ENCODE data around the gene ZNF275.
"Not testable (repeated sequence)": the region's sequence is repeated elsewhere in the genome, so short reads cannot be mapped to it uniquely, and the experiment has no call there.

Gene ZNF275

DNA sequence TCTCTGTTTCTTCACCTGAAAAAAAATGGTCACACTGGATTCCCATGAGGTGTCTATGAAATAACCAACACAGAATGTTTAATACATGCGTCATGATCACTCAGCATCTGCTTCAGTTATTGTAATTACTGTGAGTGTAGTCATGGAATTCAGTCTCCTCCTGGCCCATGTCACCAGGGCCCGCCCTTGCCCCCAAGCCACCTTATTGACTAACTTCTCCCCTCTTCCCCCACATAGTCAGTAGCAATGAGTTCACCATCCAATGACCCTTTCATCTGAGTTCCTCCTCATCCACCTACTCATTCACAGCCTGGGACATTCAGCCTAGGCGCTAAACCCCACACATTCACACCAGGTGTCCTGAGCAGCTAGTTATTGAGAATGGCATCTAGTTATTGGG is 28.0 kb upstream of the ZNF275 start:
- H3K9ac ChIP-seq (ENCODE audit: low read depth, low read length) = no peak overlapping the region
- H3K9me3 ChIP-seq (ENCODE audit: insufficient read depth, low read depth, low read length) = no peaks in the 10 kb centered on the region
- no peaks in the 10 kb centered on the region for H3K27me3 ChIP-seq (ENCODE audit: insufficient read depth, low read length)
- no peak overlapping the region for H3K27ac ChIP-seq (ENCODE audit: low read length)
- H3K4me1 ChIP-seq (ENCODE audit: insufficient read depth, low read length) = no peaks in the 10 kb centered on the region
- no peaks in the 10 kb centered on the region for H3K36me3 ChIP-seq (ENCODE audit: insufficient read depth, low read depth, low read length)
- H3K4me3 ChIP-seq (ENCODE audit: low read length) = no peak overlapping the region

DNA sequence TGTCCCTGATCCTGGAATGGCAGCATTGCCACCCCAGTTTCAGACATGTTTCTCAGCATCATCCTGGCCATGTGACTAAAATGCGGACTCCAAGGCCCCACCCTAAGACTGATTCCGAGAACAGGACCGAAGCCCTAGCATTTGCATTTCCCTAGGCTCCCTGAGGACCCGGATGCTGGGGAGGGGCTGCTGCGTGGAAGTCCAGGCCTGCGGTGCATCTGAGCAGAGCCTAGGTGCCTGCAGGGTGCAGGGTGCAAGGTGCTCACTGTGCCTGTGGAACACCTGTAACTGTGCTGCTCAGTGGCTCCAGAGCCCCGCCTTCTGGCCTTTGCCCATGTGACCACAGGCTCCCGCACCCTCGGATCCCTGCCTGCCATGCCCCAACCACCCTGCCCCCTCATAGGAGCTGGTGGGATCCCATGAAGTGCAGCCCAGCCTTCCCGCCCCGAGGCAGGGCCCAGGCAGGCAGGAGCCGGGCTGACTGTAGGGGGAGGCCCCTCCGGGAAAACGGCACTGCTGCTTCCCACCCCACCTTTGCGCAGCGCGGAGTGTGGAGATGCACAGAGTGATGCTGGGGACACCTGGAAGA is 27.3 kb upstream of the ZNF275 start:
- Histone ChIP-seq H3K9me3 (ENCODE audit: insufficient read depth, low read depth, low read length) (no peaks in the 10 kb centered on the region), H3K9ac (ENCODE audit: low read depth, low read length) (no peak overlapping the region), H3K27ac (ENCODE audit: low read length) (no peak overlapping the region), H3K4me3 (ENCODE audit: low read length) (no peak overlapping the region), H3K4me1 (ENCODE audit: insufficient read depth, low read length) (no peaks in the 10 kb centered on the region), H3K27me3 (ENCODE audit: insufficient read depth, low read length) (no peaks in the 10 kb centered on the region), H3K36me3 (ENCODE audit: insufficient read depth, low read depth, low read length) (no peaks in the 10 kb centered on the region)

DNA sequence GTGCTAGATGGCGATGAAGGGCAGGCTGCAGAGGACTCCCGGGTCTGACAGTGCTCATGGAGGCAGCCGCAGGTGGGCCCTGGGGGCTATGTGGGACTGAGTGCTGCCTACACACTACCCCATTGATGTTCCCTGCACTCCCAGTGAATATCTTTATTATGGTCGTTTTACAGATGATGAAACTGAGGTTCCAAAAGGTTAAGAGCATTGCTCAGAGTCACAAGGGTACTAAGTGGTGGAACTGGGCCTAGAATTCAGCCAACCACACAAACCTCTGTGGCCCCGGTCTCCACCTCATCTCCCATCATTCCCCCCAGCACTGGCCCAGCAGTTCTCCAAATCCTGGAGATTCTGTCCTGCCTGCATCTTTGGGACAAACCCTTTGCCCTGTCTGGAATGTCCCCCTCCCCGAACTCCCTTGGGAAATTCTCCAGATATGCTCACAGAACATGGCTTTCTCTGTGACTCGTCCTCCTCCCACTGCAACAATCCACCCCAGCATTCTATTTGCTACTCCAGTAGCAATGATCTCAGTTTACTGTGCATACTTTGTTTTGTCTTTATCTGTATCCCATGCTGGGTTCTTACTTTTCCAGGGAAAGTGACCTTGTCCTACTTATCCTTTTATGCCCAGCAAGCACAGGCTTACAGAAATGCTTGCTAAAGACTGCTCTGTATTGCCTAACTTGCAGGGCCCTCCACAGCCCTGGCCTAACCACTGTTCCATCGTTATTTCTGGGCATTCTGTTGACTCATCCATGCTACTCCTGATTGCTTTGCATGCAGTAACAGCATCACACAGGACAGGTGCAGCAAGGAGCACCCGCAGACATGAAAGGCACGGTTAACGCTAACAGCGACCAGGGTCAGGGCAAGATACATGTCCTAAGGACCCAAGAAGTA is 26.4 kb upstream of the ZNF275 start:
- H3K9ac ChIP-seq (ENCODE audit: low read depth, low read length) = no peak overlapping the region
- no peaks in the 10 kb centered on the region for H3K27me3 ChIP-seq (ENCODE audit: insufficient read depth, low read length)
- no peak overlapping the region for H3K4me3 ChIP-seq (ENCODE audit: low read length)
- no peaks in the 10 kb centered on the region for H3K9me3 ChIP-seq (ENCODE audit: insufficient read depth, low read depth, low read length)
- H3K36me3 ChIP-seq (ENCODE audit: insufficient read depth, low read depth, low read length) = no peaks in the 10 kb centered on the region
- H3K4me1 ChIP-seq (ENCODE audit: insufficient read depth, low read length) = no peaks in the 10 kb centered on the region
- H3K27ac ChIP-seq (ENCODE audit: low read length) = no peak overlapping the region

DNA sequence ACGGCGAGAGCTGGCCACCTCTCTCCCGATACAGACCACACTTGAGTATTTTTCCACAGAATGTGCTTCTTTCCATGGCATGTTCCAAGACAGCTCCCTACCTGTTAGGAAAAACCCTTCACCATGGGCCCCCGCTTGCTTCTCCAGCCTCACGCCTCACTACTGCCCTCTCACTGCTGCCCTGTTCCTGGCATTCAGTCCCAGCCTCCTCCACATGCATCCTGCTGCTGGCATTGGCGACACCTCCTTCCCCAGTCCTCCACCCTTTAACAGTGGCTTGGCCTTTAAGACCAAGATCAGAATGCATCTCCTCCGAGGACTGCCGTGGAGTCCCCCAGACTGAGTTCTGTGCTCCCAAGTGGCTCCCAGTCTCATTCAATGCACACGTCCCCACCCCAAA is 23.1 kb upstream of the ZNF275 start:
- no peaks in the 10 kb centered on the region for H3K27me3 ChIP-seq (ENCODE audit: insufficient read depth, low read length)
- no peak overlapping the region for H3K27ac ChIP-seq (ENCODE audit: low read length)
- no peaks in the 10 kb centered on the region for H3K4me1 ChIP-seq (ENCODE audit: insufficient read depth, low read length)
- no peak overlapping the region for H3K4me3 ChIP-seq (ENCODE audit: low read length)
- H3K9ac ChIP-seq (ENCODE audit: low read depth, low read length) = no peak overlapping the region
- H3K36me3 ChIP-seq (ENCODE audit: insufficient read depth, low read depth, low read length) = no peaks in the 10 kb centered on the region
- H3K9me3 ChIP-seq (ENCODE audit: insufficient read depth, low read depth, low read length) = no peaks in the 10 kb centered on the region

DNA sequence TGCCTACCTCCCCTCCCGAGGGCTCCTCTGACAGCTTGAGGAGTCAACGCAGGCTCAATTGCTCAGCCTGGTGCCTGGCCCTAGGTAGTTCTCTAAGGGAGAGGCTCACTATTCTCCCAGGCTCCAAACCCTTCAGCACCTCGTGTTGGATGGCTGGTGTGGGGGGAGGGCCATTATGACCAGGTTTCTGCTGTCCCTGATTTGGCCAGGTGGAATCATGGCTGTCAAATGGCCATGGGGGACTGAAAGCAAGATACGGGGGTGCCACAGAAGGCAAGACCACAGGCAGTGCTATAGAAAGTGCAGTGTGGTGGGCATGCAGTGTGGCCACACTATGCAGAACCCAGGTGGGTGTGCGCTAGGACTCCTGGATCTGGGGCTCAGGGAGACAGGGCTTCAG is 21.9 kb upstream of the ZNF275 start:
- no peak overlapping the region for H3K4me3 ChIP-seq (ENCODE audit: low read length)
- H3K9ac ChIP-seq (ENCODE audit: low read depth, low read length) = no peak overlapping the region
- no peaks in the 10 kb centered on the region for H3K27me3 ChIP-seq (ENCODE audit: insufficient read depth, low read length)
- H3K27ac ChIP-seq (ENCODE audit: low read length) = no peak overlapping the region
- H3K4me1 ChIP-seq (ENCODE audit: insufficient read depth, low read length) = no peaks in the 10 kb centered on the region
- no peaks in the 10 kb centered on the region for H3K36me3 ChIP-seq (ENCODE audit: insufficient read depth, low read depth, low read length)
- H3K9me3 ChIP-seq (ENCODE audit: insufficient read depth, low read depth, low read length) = no peaks in the 10 kb centered on the region

DNA sequence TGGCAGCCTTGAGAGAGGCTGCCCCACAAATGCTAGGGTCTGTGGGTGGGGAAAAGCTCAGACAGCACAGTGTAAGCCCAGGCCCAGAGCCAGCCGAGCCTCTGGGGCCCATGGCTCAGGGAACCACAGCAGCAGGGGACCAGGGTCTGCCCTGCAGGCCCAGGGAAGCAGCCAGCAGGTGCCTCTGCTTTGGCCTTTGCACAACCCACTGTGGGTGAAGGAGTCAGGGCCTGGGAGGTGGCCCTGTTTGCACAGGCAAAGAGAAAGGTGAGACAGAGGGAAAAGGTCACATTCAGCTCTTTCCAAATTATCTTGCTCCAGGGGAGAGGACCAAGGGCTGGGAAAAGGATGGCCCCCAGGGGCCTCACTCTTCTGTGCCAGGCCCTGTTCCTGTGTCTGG is 21.1 kb upstream of the ZNF275 start:
- no peak overlapping the region for H3K4me3 ChIP-seq (ENCODE audit: low read length)
- no peaks in the 10 kb centered on the region for H3K9me3 ChIP-seq (ENCODE audit: insufficient read depth, low read depth, low read length)
- H3K27me3 ChIP-seq (ENCODE audit: insufficient read depth, low read length) = no peaks in the 10 kb centered on the region
- H3K4me1 ChIP-seq (ENCODE audit: insufficient read depth, low read length) = no peaks in the 10 kb centered on the region
- H3K9ac ChIP-seq (ENCODE audit: low read depth, low read length) = no peak overlapping the region
- H3K27ac ChIP-seq (ENCODE audit: low read length) = no peak overlapping the region
- H3K36me3 ChIP-seq (ENCODE audit: insufficient read depth, low read depth, low read length) = no peaks in the 10 kb centered on the region

DNA sequence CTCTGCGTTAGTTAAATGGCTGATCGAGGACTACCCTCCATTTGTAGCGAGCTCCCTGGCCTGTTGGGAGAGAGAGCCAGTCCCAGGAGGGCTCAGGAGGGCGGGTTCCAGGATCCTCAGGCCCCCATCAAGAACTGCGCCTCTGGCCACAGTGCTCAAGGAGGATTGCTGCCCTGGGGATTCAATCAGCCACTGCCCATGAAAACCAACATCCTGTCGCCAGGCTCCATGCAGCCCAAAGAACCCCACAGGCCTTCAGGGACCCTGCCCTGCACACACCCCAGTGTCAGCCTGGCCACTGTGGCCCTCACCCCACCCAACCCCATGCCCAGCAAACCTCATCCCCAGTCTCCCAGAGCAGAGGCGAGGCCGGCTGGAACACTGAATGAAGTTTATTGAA is 16.6 kb upstream of the ZNF275 start:
- Histone ChIP-seq H3K27me3 (ENCODE audit: insufficient read depth, low read length) (peaks cover 15% of the 10 kb centered on the region), H3K27ac (ENCODE audit: low read length) (no peak overlapping the region), H3K4me3 (ENCODE audit: low read length) (no peak overlapping the region), H3K9me3 (ENCODE audit: insufficient read depth, low read depth, low read length) (no peaks in the 10 kb centered on the region), H3K36me3 (ENCODE audit: insufficient read depth, low read depth, low read length) (no peaks in the 10 kb centered on the region), H3K9ac (ENCODE audit: low read depth, low read length) (no peak overlapping the region), H3K4me1 (ENCODE audit: insufficient read depth, low read length) (no peaks in the 10 kb centered on the region)

DNA sequence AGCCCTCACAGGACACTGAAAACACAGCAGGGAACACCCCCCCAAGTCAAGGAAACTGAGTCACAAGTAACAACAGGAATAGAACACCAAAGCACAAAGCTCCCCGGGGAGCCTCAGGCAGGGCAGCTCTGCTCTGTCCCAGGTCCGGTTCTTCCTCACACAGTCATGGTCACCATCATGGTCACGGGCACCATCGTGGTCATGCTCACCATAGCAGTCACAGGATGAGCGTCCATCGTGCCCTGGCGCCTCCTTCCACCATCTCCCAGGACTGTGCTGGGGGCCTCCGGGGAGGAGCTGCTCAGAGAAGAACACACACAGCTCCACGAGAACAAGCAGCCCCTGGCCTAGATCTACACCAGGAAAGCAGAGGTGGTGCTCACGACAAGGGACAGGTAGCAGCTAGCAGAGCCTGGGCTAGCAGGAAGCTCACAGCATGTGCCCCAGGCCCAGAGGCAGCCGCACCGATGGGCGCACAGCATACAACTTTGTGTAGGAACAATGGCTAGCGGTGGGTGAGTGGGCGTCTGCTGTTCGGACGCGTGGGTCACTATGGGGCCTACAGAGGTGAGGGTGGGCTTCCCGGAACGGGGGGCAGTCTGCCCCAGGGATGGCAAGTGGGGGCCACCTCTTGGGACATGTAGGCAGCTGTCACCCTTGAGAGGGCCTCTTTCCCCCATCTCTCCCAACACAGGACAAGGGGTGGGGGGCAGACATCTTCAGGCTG is 15.8 kb upstream of the ZNF275 start:
- Histone ChIP-seq H3K4me1 (ENCODE audit: insufficient read depth, low read length) (no peaks in the 10 kb centered on the region), H3K27me3 (ENCODE audit: insufficient read depth, low read length) (peaks cover 15% of the 10 kb centered on the region), H3K36me3 (ENCODE audit: insufficient read depth, low read depth, low read length) (no peaks in the 10 kb centered on the region), H3K4me3 (ENCODE audit: low read length) (no peak overlapping the region), H3K9me3 (ENCODE audit: insufficient read depth, low read depth, low read length) (no peaks in the 10 kb centered on the region), H3K9ac (ENCODE audit: low read depth, low read length) (no peak overlapping the region), H3K27ac (ENCODE audit: low read length) (no peak overlapping the region)

DNA sequence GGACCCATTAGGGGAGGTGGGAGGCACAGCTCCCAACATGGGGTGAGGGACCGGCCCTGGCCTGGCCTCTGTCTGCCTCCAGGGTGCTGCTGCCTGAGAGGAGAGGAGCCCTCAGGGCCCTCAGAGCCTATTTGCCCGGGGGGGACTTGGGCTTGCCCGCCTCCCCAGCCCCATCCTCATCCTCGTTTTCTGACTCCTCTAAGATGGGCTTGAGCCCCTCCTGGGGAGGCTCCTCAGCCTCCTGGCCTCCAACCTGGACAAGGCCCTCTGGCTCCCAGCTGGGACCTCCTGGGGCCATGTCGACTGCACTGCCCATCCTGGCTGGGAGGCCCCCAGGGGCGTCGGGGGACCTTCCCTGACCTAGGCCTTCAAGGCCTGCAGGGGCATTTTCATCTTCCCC is 15.1 kb upstream of the ZNF275 start:
- peaks cover 15% of the 10 kb centered on the region for H3K27me3 ChIP-seq (ENCODE audit: insufficient read depth, low read length)
- H3K4me1 ChIP-seq (ENCODE audit: insufficient read depth, low read length) = no peaks in the 10 kb centered on the region
- H3K4me3 ChIP-seq (ENCODE audit: low read length) = no peak overlapping the region
- no peaks in the 10 kb centered on the region for H3K36me3 ChIP-seq (ENCODE audit: insufficient read depth, low read depth, low read length)
- no peak overlapping the region for H3K9ac ChIP-seq (ENCODE audit: low read depth, low read length)
- H3K27ac ChIP-seq (ENCODE audit: low read length) = no peak overlapping the region
- H3K9me3 ChIP-seq (ENCODE audit: insufficient read depth, low read depth, low read length) = no peaks in the 10 kb centered on the region

DNA sequence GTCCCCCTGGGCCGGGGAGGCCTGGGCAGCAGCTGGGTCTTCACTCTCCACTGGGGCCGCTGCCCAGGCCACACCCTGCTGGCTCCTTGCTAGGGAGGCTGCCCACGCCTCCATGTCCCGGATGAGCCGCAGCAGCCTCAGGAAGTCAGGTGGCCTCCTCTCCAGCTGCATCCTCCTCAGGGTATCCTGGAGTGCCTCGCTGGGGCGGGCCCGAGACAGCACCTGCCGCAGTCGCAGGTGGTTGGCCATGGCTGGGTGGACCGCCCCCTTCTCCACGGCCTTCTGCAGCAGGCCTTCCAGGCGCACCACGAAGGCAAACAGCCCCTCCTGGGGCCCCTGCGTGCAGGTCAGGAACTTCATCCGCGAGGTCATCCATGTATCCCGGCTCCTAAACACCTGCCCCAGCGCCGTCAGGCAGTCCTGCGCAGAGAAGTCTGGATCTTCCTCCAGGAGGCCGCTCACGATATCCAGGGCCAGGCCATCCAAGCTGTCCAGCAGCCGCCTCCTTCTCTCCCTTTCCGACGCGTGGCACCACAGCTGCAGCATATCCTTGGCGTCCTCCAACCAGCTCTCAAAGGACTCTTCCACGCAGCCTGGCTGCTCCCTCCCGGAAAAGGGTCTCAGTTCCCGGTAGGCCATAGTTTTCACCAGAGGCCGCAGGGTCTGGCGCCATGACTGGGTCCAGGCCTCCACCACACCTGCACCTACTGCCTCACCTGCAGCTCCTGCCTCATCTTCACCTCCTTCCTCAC is 14.5 kb upstream of the ZNF275 start:
- H3K36me3 ChIP-seq (ENCODE audit: insufficient read depth, low read depth, low read length) = no peaks in the 10 kb centered on the region
- H3K4me1 ChIP-seq (ENCODE audit: insufficient read depth, low read length) = no peaks in the 10 kb centered on the region
- H3K9me3 ChIP-seq (ENCODE audit: insufficient read depth, low read depth, low read length) = no peaks in the 10 kb centered on the region
- H3K27ac ChIP-seq (ENCODE audit: low read length) = no peak overlapping the region
- no peak overlapping the region for H3K4me3 ChIP-seq (ENCODE audit: low read length)
- no peak overlapping the region for H3K9ac ChIP-seq (ENCODE audit: low read depth, low read length)
- peaks cover 15% of the 10 kb centered on the region for H3K27me3 ChIP-seq (ENCODE audit: insufficient read depth, low read length)

DNA sequence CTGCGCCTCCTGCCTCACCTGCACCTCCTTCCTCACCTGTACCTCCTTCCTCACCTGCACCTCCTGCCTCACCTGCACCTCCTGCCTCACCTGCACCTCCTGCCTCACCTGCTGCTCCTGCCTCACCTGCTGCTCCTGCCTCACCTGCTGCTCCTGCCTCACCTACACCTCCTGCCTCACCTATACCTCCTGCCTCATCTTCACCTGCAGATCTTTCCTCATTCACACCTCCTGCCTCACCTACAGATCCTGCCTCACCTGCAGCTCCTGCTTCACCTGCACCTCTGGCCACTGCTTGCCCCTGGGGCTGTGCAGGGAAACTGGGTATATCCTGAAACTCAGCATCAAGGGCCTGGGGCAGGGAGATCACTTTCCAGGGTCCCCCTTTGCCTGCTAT is 13.9 kb upstream of the ZNF275 start:
- H3K4me1 ChIP-seq (ENCODE audit: insufficient read depth, low read length); H3K4me3 ChIP-seq (ENCODE audit: low read length); H3K9ac ChIP-seq (ENCODE audit: low read depth, low read length); H3K9me3 ChIP-seq (ENCODE audit: insufficient read depth, low read depth, low read length); H3K36me3 ChIP-seq (ENCODE audit: insufficient read depth, low read depth, low read length); H3K27ac ChIP-seq (ENCODE audit: low read length): not testable (repeated sequence)
- peaks cover 15% of the 10 kb centered on the region for H3K27me3 ChIP-seq (ENCODE audit: insufficient read depth, low read length)

Data from iPS-20b (cell line).